Panc1 (cell line): ENCODE data around the gene KCTD14. TPM values are rescaled to one million over a fixed set of nuclear protein-coding genes. Genes with fewer than 3 reads are reported as not detected.
A peak's percentile ranks its signal among the peaks of the same experiment; 100 is the strongest.

Experiments used
- ATAC-seq: fragments of 200-7000 bp; cut with Tn5 transposase; 2 replicates; pipeline ENCODE4 v1.9.1; 2020; ENCODE audit warnings: mild to moderate bottlenecking, moderate library complexity
- BruUV-seq: library from RNA; stranded (reverse); fragments of 400-500 nt; replicated peaks from 2 replicates; lab custom pipeline; 2021; lab: Mats Ljungman, UMichigan
- CTCF ChIA-PET: fragments of 300-600 bp; sonication (Branson Sonifier 250); formaldehyde crosslinking; loops from one replicate; lab custom pipeline; 2022; ENCODE audit warnings: antibody characterized with exemption; lab: Charles Lee
- POLR2A ChIA-PET: fragments of 300-600 bp; sonication (Branson Sonifier 250); formaldehyde crosslinking; loops from one replicate; lab custom pipeline; 2022; ENCODE audit warnings: antibody characterized with exemption; lab: Charles Lee
- DNase-seq: peaks from one replicate; pipeline ENCODE4 v3.0.0-alpha.2; 2010; ENCODE audit warnings: low read depth, low spot score
- H3K27ac ChIP-seq: 2 replicates; pipeline ENCODE4 v1.5.1; 2011; ENCODE audit warnings: mild to moderate bottlenecking, low read length, inconsistent platforms
- H3K27me3 ChIP-seq: fragments of 200-500 bp; sonication (Bioruptor generic); 2 replicates; pipeline ENCODE4 v1.6.0; 2014; ENCODE audit warnings: low read length, inconsistent platforms; ENCODE audit not compliant: control insufficient read depth, insufficient read depth
- H3K36me3 ChIP-seq: fragments of 200-500 bp; sonication (Bioruptor generic); 2 replicates; pipeline ENCODE4 v1.5.1; 2014; ENCODE audit warnings: inconsistent platforms, mild to moderate bottlenecking, low read length, moderate library complexity; ENCODE audit not compliant: control insufficient read depth, insufficient read depth
- H3K4me1 ChIP-seq: 2 replicates; pipeline ENCODE4 v1.5.1; 2011; ENCODE audit warnings: inconsistent platforms, mild to moderate bottlenecking, low read length, moderate library complexity; ENCODE audit not compliant: control insufficient read depth, insufficient read depth
- H3K4me3 ChIP-seq, 2 experiments: 2 replicates each; pipeline ENCODE4 v1.5.1; 2011 to 2012; ENCODE audit warnings: low read depth in 2 of 2, low read length in 2 of 2, mild to moderate bottlenecking in 2 of 2, inconsistent platforms in 1 of 2, moderate library complexity in 1 of 2
- H3K9me3 ChIP-seq: fragments of 200-500 bp; sonication (Bioruptor generic); 2 replicates; pipeline ENCODE4 v1.5.1; 2014; ENCODE audit warnings: low read depth, mild to moderate bottlenecking, inconsistent platforms, low read length, moderate library complexity; ENCODE audit not compliant: control insufficient read depth, insufficient read depth
- CTCF ChIP-seq: fragments of 450-650 bp; IDR thresholded peaks from 2 replicates; pipeline ENCODE4 v1.5.1; 2017; ENCODE audit warnings: mild to moderate bottlenecking
- POLR2AphosphoS5 ChIP-seq: IDR thresholded peaks from 2 replicates; pipeline ENCODE4 v1.6.1; 2012; ENCODE audit warnings: mild to moderate bottlenecking, low read depth, low read length, moderate library complexity
- SIN3A ChIP-seq: IDR thresholded peaks from 2 replicates; pipeline ENCODE4 v1.6.1; 2012; ENCODE audit warnings: low read depth, mild to moderate bottlenecking, low read length, moderate library complexity, borderline replicate concordance; ENCODE audit not compliant: insufficient read depth
- TCF7L2 ChIP-seq: IDR thresholded peaks from 2 replicates; pipeline ENCODE4 v1.6.1; 2011; ENCODE audit warnings: mild to moderate bottlenecking, low read depth, low read length, inconsistent platforms
- in situ Hi-C: cut with HindIII; loops from 2 replicates; pipeline ENCODE4 v1.10.0; 2016; ENCODE audit warnings: low sequenced_read_pairs, low pct_unique_long_range_greater_than_20kb
- intact Hi-C: fragments of 100-400 bp; cut with micrococcal nuclease; formaldehyde crosslinking; loops from one replicate; pipeline ENCODE4 v1.10.0; 2022; ENCODE audit not compliant: unreplicated experiment
- total RNA-seq: library from RNA; stranded (reverse); gene quantifications from one replicate; pipeline ENCODE4 v1.2.1, GENCODE V29; 2021; ENCODE audit not compliant: unreplicated experiment
- TF ChIP-seq, protein P1 (sequence below), 2 experiments: IDR thresholded peaks; 2 replicates each; pipeline ENCODE4 v1.6.1; 2011 to 2012; ENCODE audit warnings: low read depth in 2 of 2, control low read depth in 1 of 2, low read length in 1 of 2, mild to moderate bottlenecking in 1 of 2, moderate library complexity in 1 of 2; ENCODE audit not compliant: insufficient read depth in 1 of 2

The KCTD14 gene
- total RNA-seq, 1 experiment from 2014 or later, result 19.3 TPM

GRCh38 chr11:77968337-77968736 is 54.7 kb downstream of the KCTD14 start:
- BruUV-seq, result no TSS peak
- ChIA-PET POLR2A (no interaction called here), CTCF (no interaction called here)
- H3K27ac ChIP-seq, result no peak overlapping the region
- DNase-seq (no peak), ATAC-seq (no peak)
- intact Hi-C loops, result no loop called here
- H3K36me3 ChIP-seq, result no peaks in the 10 kb centered on the region
- no peaks in the 10 kb centered on the region for H3K4me1 ChIP-seq
- H3K27me3 ChIP-seq, result no peaks in the 10 kb centered on the region
- in situ Hi-C loops, result no loop called here
- H3K9me3 ChIP-seq, result no peaks in the 10 kb centered on the region
- no peak for TF ChIP-seq TCF7L2
- H3K4me3 ChIP-seq, result no peak overlapping the region

- no peak for TF ChIP-seq TCF7L2
- no peak for TF ChIP-seq SIN3A
- TF ChIP-seq CTCF, result no peak
- TF ChIP-seq POLR2AphosphoS5, result no peak
- TF ChIP-seq, protein P1, sequence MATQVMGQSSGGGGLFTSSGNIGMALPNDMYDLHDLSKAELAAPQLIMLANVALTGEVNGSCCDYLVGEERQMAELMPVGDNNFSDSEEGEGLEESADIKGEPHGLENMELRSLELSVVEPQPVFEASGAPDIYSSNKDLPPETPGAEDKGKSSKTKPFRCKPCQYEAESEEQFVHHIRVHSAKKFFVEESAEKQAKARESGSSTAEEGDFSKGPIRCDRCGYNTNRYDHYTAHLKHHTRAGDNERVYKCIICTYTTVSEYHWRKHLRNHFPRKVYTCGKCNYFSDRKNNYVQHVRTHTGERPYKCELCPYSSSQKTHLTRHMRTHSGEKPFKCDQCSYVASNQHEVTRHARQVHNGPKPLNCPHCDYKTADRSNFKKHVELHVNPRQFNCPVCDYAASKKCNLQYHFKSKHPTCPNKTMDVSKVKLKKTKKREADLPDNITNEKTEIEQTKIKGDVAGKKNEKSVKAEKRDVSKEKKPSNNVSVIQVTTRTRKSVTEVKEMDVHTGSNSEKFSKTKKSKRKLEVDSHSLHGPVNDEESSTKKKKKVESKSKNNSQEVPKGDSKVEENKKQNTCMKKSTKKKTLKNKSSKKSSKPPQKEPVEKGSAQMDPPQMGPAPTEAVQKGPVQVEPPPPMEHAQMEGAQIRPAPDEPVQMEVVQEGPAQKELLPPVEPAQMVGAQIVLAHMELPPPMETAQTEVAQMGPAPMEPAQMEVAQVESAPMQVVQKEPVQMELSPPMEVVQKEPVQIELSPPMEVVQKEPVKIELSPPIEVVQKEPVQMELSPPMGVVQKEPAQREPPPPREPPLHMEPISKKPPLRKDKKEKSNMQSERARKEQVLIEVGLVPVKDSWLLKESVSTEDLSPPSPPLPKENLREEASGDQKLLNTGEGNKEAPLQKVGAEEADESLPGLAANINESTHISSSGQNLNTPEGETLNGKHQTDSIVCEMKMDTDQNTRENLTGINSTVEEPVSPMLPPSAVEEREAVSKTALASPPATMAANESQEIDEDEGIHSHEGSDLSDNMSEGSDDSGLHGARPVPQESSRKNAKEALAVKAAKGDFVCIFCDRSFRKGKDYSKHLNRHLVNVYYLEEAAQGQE (IDR thresholded peaks at IDR 0.05; ENCODE audit: insufficient read depth in 1 of 2, low read depth in 2 of 2, low read length in 1 of 2), result no peak
- no peaks in the 10 kb centered on the region for H3K36me3 ChIP-seq
- in situ Hi-C loops, result no loop called here
- ChIA-PET POLR2A (no interaction called here), CTCF (no interaction called here)
- intact Hi-C loops, result no loop called here
- H3K27ac ChIP-seq, result no peak overlapping the region
- no peaks in the 10 kb centered on the region for H3K4me1 ChIP-seq
- no peaks in the 10 kb centered on the region for H3K9me3 ChIP-seq
- ATAC-seq (no peak), DNase-seq (peak; percentile 4)
- no peaks in the 10 kb centered on the region for H3K27me3 ChIP-seq
- BruUV-seq, result no TSS peak
- no peak overlapping the region for H3K4me3 ChIP-seq
Observed at GRCh38 chr11:77967753-77968152, 55.3 kb downstream of the KCTD14 start.

DNA sequence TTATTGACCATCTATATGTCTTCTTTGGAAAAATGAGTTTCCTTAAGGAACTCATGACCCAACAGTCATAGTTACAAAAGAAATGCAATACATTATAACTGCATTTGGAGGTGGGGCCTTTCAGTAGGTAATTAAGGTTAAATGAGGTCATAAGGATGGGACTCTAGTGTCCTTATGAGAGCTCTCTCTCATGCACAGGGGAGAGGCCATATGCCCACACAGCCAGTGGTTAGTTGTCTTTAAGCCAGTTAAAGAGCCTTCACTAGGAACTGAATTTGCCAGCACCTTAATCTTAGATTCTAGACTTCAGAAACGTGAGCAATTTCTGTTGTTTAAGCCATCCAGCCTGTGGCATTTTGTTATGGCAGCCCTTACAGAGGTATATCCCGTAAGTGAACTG is 56.0 kb downstream of the KCTD14 start:
- POLR2A ChIA-PET, result no interaction called here
- CTCF ChIA-PET, result interaction anchor here (0.6 kb wide), 1 partner anchor 13 kb away, joined by 4 read pairs; no protein-coding TSS in a partner anchor
- intact Hi-C loops (no loop called here), in situ Hi-C loops (no loop called here)
- Histone ChIP-seq H3K27ac (no peak overlapping the region), H3K36me3 (no peaks in the 10 kb centered on the region), H3K4me3 (no peak overlapping the region), H3K9me3 (no peaks in the 10 kb centered on the region), H3K27me3 (no peaks in the 10 kb centered on the region), H3K4me1 (no peaks in the 10 kb centered on the region)
- ATAC-seq (no peak), DNase-seq (no peak)
- no TSS peak for BruUV-seq
- TF ChIP-seq, protein P1 (IDR thresholded peaks at IDR 0.05; ENCODE audit: insufficient read depth in 1 of 2, low read depth in 2 of 2, low read length in 1 of 2), result no peak
- no peak for TF ChIP-seq CTCF
- TF ChIP-seq SIN3A, result no peak
- TF ChIP-seq POLR2AphosphoS5, result no peak
- TF ChIP-seq TCF7L2, result no peak
